NB4 (cell line): ENCODE results near the gene CALML6.

Source experiments
- DNase-seq: peaks from one replicate; pipeline ENCODE4 v3.0.0; 2010; ENCODE audit warnings: low read depth
- H3K4me3 ChIP-seq: one replicate; pipeline ENCODE4 v1.5.1; 2011; ENCODE audit warnings: mild to moderate bottlenecking, low read depth, low read length, moderate library complexity
- CTCF ChIP-seq: IDR thresholded peaks from one replicate; pipeline ENCODE4 v1.5.1; 2012; ENCODE audit warnings: low read depth, low read length
- MAX ChIP-seq: IDR thresholded peaks from 2 replicates; pipeline ENCODE4 v1.6.1; 2011; ENCODE audit warnings: low read depth, low read length
- MYC ChIP-seq: IDR thresholded peaks from 2 replicates; pipeline ENCODE4 v1.6.1; 2011; ENCODE audit warnings: low read depth, low read length
- POLR2A ChIP-seq: IDR thresholded peaks from 2 replicates; pipeline ENCODE4 v1.6.1; 2011; ENCODE audit warnings: mild to moderate bottlenecking; ENCODE audit not compliant: insufficient read length; ENCODE audit errors: extremely low read depth

CALML6 gene

GRCh38 chr1:1938276-1938573 lies 23.2 kb downstream of the CALML6 start:
- TF ChIP-seq CTCF (no peak), MYC (no peak)
- no peak overlapping the region for H3K4me3 ChIP-seq
- DNase-seq: no peak

GRCh38 chr1:1938613-1939295 lies 23.7 kb downstream of the CALML6 start:
- no peak overlapping the region for H3K4me3 ChIP-seq
- no peak for DNase-seq
- TF ChIP-seq POLR2A (no peak), MYC (no peak), CTCF (no peak), MAX (no peak)

- DNase-seq: no peak
- no peak overlapping the region for H3K4me3 ChIP-seq
- no peak for TF ChIP-seq MAX
- TF ChIP-seq POLR2A: no peak
Measured at GRCh38 chr1:1939296-1940122, 24.4 kb downstream of the CALML6 start.

- no peak for DNase-seq
- H3K4me3 ChIP-seq: no peak overlapping the region
- TF ChIP-seq POLR2A: no peak
- no peak for TF ChIP-seq MAX
- no peak for TF ChIP-seq MYC
- TF ChIP-seq CTCF: no peak
Measured at GRCh38 chr1:1940123-1940425, 25.0 kb downstream of the CALML6 start.

- TF ChIP-seq CTCF (no peak), MAX (no peak), MYC (no peak), POLR2A (no peak)
- DNase-seq: no peak
Measured at GRCh38 chr1:1941211-1941841, 26.3 kb downstream of the CALML6 start.

GRCh38 chr1:1941868-1942752 lies 27.1 kb downstream of the CALML6 start:
- no peak overlapping the region for H3K4me3 ChIP-seq
- no peak for DNase-seq
- TF ChIP-seq CTCF: no peak
- no peak for TF ChIP-seq MYC
- TF ChIP-seq MAX: no peak
- TF ChIP-seq POLR2A: no peak

More at GRCh38 chr1:1941211-1941841, 26.3 kb downstream of the CALML6 start:
- H3K4me3 ChIP-seq: no peak overlapping the region
